HEK293 (cell line): ENCODE results near the gene PPARG.

Experiments used
- KLF1 ChIP-seq: fragments of 450-650 bp; formaldehyde crosslinking; IDR thresholded peaks from 2 replicates; pipeline ENCODE4 v1.5.1; 2016; ENCODE audit warnings: missing biosample characterization, missing genetic modification characterization
- ZNF133 ChIP-seq: fragments of 450-650 bp; formaldehyde crosslinking; IDR thresholded peaks from 2 replicates; pipeline ENCODE4 v1.5.1; 2016; ENCODE audit warnings: missing biosample characterization, missing genetic modification characterization
- ZNF341 ChIP-seq: fragments of 450-650 bp; formaldehyde crosslinking; IDR thresholded peaks from 2 replicates; pipeline ENCODE4; 2016; ENCODE audit warnings: low read depth, missing biosample characterization, missing genetic modification characterization
- ZNF48 ChIP-seq: fragments of 450-650 bp; formaldehyde crosslinking; IDR thresholded peaks from 2 replicates; pipeline ENCODE4 v1.5.1; 2016; ENCODE audit warnings: missing biosample characterization, missing genetic modification characterization
- ZNF514 ChIP-seq: fragments of 450-650 bp; formaldehyde crosslinking; IDR thresholded peaks from 2 replicates; pipeline ENCODE4 v1.5.1; 2016; ENCODE audit warnings: missing biosample characterization, missing genetic modification characterization
- ZNF585B ChIP-seq: fragments of 450-650 bp; formaldehyde crosslinking; IDR thresholded peaks from 2 replicates; pipeline ENCODE4 v1.5.1; 2016; ENCODE audit warnings: missing biosample characterization, missing genetic modification characterization
- ZNF600 ChIP-seq: fragments of 450-650 bp; formaldehyde crosslinking; IDR thresholded peaks from 2 replicates; pipeline ENCODE4 v1.5.1; 2016; ENCODE audit warnings: missing biosample characterization, missing genetic modification characterization
- ZNF621 ChIP-seq: fragments of 450-650 bp; formaldehyde crosslinking; IDR thresholded peaks from 2 replicates; pipeline ENCODE4 v1.5.1; 2017; ENCODE audit warnings: missing biosample characterization, missing genetic modification characterization
- ZNF623 ChIP-seq: fragments of 450-650 bp; formaldehyde crosslinking; IDR thresholded peaks from 2 replicates; pipeline ENCODE4 v1.5.1; 2016; ENCODE audit warnings: missing biosample characterization, missing genetic modification characterization
- ZNF626 ChIP-seq: fragments of 450-650 bp; sonication (Bioruptor Pico); formaldehyde crosslinking; IDR thresholded peaks from 2 replicates; pipeline ENCODE4 v1.5.1; 2018; ENCODE audit warnings: missing biosample characterization, missing genetic modification characterization, inconsistent platforms
- ZNF629 ChIP-seq: fragments of 450-650 bp; formaldehyde crosslinking; IDR thresholded peaks from 2 replicates; pipeline ENCODE4 v1.5.1; 2017; ENCODE audit warnings: missing biosample characterization, missing genetic modification characterization
- ZNF747 ChIP-seq: fragments of 450-650 bp; formaldehyde crosslinking; IDR thresholded peaks from 2 replicates; pipeline ENCODE4 v1.5.1; 2016; ENCODE audit warnings: missing biosample characterization, missing genetic modification characterization
- TF ChIP-seq, protein P1 (sequence below): fragments of 450-650 bp; formaldehyde crosslinking; conservative IDR thresholded peaks from 2 replicates; pipeline ENCODE4 v1.5.1; 2016; ENCODE audit warnings: low read depth, missing biosample characterization, missing genetic modification characterization
- TF ChIP-seq, protein P2 (sequence below): fragments of 450-650 bp; formaldehyde crosslinking; IDR thresholded peaks from 2 replicates; pipeline ENCODE4 v1.5.0; 2017; ENCODE audit warnings: missing biosample characterization, missing genetic modification characterization, borderline replicate concordance
- TF ChIP-seq, protein P3 (sequence below): fragments of 450-650 bp; formaldehyde crosslinking; IDR thresholded peaks from 2 replicates; pipeline ENCODE4 v1.5.1; 2016; ENCODE audit warnings: missing biosample characterization, missing genetic modification characterization
- TF ChIP-seq, protein P4 (sequence below): fragments of 450-650 bp; formaldehyde crosslinking; IDR thresholded peaks from 2 replicates; pipeline ENCODE4 v1.5.1; 2016; ENCODE audit warnings: missing biosample characterization, missing genetic modification characterization
- TF ChIP-seq, protein P5 (sequence below): fragments of 450-650 bp; formaldehyde crosslinking; IDR thresholded peaks from 2 replicates; pipeline ENCODE4 v1.5.1; 2016; ENCODE audit warnings: missing biosample characterization, missing genetic modification characterization
- TF ChIP-seq, protein P6 (sequence below): sonication (generic); formaldehyde crosslinking; IDR thresholded peaks from 2 replicates; pipeline ENCODE4 v1.8.1; 2022; ENCODE audit warnings: mild to moderate bottlenecking, moderate library complexity, missing genetic modification reagents
- TF ChIP-seq, protein P7 (sequence below): fragments of 450-650 bp; formaldehyde crosslinking; IDR thresholded peaks from 2 replicates; pipeline ENCODE4 v1.5.1; 2016; ENCODE audit warnings: missing biosample characterization, missing genetic modification characterization
- TF ChIP-seq, protein P8 (sequence below): fragments of 450-650 bp; formaldehyde crosslinking; IDR thresholded peaks from 2 replicates; pipeline ENCODE4 v1.5.1; 2016; ENCODE audit warnings: missing biosample characterization, missing genetic modification characterization
- TF ChIP-seq, protein P9 (sequence below): fragments of 450-650 bp; formaldehyde crosslinking; IDR thresholded peaks from 2 replicates; pipeline ENCODE4 v1.5.1; 2017; ENCODE audit warnings: missing biosample characterization, mild to moderate bottlenecking, missing genetic modification characterization, moderate library complexity

PPARG gene

DNA sequence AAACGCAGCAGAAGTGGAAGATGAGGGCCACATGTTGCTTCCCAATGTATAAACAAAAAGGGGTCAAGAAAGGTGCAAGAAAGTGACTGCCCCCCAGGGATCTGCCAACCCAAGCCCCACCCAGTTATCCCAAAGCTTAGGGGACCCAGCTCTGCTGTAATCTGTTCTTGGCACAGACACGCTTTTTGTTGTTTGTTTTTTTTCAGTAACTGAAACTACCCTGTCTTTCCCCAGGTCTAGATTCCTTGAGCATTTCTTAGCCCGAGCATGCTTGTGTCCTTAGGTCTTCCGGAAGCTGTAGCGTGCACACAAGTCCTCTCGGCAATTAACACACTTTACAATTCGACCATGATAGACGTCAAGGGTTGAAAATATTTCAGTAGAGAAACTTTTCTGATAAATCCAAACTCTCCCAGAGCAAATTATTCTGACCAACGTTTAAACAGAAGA lies 8.5 kb upstream of the PPARG start (continued):
- TF ChIP-seq, protein P1, sequence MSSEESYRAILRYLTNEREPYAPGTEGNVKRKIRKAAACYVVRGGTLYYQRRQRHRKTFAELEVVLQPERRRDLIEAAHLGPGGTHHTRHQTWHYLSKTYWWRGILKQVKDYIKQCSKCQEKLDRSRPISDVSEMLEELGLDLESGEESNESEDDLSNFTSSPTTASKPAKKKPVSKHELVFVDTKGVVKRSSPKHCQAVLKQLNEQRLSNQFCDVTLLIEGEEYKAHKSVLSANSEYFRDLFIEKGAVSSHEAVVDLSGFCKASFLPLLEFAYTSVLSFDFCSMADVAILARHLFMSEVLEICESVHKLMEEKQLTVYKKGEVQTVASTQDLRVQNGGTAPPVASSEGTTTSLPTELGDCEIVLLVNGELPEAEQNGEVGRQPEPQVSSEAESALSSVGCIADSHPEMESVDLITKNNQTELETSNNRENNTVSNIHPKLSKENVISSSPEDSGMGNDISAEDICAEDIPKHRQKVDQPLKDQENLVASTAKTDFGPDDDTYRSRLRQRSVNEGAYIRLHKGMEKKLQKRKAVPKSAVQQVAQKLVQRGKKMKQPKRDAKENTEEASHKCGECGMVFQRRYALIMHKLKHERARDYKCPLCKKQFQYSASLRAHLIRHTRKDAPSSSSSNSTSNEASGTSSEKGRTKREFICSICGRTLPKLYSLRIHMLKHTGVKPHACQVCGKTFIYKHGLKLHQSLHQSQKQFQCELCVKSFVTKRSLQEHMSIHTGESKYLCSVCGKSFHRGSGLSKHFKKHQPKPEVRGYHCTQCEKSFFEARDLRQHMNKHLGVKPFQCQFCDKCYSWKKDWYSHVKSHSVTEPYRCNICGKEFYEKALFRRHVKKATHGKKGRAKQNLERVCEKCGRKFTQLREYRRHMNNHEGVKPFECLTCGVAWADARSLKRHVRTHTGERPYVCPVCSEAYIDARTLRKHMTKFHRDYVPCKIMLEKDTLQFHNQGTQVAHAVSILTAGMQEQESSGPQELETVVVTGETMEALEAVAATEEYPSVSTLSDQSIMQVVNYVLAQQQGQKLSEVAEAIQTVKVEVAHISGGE (tag by site-specific recombination), result peak; percentile 50; the same call in 1 of the 2 replicates
- TF ChIP-seq ZNF585B (tag by site-specific recombination) (no peak), ZNF747 (no peak), ZNF629 (tag by site-specific recombination) (no peak), ZNF621 (tag by site-specific recombination) (no peak), ZNF341 (tag by site-specific recombination) (no peak), ZNF600 (tag by site-specific recombination) (no peak), ZNF626 (tag by site-specific recombination) (no peak), ZNF133 (tag by site-specific recombination) (no peak), KLF1 (tag by site-specific recombination) (peak; percentile 13), ZNF514 (no peak), ZNF48 (no peak), ZNF623 (no peak)
- TF ChIP-seq, protein P2, sequence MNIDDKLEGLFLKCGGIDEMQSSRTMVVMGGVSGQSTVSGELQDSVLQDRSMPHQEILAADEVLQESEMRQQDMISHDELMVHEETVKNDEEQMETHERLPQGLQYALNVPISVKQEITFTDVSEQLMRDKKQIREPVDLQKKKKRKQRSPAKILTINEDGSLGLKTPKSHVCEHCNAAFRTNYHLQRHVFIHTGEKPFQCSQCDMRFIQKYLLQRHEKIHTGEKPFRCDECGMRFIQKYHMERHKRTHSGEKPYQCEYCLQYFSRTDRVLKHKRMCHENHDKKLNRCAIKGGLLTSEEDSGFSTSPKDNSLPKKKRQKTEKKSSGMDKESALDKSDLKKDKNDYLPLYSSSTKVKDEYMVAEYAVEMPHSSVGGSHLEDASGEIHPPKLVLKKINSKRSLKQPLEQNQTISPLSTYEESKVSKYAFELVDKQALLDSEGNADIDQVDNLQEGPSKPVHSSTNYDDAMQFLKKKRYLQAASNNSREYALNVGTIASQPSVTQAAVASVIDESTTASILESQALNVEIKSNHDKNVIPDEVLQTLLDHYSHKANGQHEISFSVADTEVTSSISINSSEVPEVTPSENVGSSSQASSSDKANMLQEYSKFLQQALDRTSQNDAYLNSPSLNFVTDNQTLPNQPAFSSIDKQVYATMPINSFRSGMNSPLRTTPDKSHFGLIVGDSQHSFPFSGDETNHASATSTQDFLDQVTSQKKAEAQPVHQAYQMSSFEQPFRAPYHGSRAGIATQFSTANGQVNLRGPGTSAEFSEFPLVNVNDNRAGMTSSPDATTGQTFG (tag by site-specific recombination), result no peak
- TF ChIP-seq, protein P3, sequence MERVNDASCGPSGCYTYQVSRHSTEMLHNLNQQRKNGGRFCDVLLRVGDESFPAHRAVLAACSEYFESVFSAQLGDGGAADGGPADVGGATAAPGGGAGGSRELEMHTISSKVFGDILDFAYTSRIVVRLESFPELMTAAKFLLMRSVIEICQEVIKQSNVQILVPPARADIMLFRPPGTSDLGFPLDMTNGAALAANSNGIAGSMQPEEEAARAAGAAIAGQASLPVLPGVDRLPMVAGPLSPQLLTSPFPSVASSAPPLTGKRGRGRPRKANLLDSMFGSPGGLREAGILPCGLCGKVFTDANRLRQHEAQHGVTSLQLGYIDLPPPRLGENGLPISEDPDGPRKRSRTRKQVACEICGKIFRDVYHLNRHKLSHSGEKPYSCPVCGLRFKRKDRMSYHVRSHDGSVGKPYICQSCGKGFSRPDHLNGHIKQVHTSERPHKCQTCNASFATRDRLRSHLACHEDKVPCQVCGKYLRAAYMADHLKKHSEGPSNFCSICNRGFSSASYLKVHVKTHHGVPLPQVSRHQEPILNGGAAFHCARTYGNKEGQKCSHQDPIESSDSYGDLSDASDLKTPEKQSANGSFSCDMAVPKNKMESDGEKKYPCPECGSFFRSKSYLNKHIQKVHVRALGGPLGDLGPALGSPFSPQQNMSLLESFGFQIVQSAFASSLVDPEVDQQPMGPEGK (tag by site-specific recombination), result 0 out of 2 replicates have a peak, but pooled peaks have one; percentile 14
- TF ChIP-seq, protein P4, sequence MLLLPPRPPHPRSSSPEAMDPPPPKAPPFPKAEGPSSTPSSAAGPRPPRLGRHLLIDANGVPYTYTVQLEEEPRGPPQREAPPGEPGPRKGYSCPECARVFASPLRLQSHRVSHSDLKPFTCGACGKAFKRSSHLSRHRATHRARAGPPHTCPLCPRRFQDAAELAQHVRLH (tag by site-specific recombination), result no peak
- TF ChIP-seq, protein P5, sequence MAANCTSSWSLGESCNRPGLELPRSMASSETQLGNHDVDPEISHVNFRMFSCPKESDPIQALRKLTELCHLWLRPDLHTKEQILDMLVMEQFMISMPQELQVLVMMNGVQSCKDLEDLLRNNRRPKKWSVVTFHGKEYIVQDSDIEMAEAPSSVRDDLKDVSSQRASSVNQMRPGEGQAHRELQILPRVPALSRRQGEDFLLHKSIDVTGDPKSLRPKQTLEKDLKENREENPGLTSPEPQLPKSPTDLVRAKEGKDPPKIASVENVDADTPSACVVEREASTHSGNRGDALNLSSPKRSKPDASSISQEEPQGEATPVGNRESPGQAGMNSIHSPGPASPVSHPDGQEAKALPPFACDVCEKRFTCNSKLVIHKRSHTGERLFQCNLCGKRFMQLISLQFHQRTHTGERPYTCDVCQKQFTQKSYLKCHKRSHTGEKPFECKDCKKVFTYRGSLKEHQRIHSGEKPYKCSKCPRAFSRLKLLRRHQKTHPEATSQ (tag by site-specific recombination), result no peak
- TF ChIP-seq, protein P6, sequence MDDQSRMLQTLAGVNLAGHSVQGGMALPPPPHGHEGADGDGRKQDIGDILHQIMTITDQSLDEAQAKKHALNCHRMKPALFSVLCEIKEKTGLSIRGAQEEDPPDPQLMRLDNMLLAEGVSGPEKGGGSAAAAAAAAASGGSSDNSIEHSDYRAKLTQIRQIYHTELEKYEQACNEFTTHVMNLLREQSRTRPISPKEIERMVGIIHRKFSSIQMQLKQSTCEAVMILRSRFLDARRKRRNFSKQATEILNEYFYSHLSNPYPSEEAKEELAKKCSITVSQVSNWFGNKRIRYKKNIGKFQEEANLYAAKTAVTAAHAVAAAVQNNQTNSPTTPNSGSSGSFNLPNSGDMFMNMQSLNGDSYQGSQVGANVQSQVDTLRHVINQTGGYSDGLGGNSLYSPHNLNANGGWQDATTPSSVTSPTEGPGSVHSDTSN (CRISPR knock-in tag), result no peak
- TF ChIP-seq, protein P7, sequence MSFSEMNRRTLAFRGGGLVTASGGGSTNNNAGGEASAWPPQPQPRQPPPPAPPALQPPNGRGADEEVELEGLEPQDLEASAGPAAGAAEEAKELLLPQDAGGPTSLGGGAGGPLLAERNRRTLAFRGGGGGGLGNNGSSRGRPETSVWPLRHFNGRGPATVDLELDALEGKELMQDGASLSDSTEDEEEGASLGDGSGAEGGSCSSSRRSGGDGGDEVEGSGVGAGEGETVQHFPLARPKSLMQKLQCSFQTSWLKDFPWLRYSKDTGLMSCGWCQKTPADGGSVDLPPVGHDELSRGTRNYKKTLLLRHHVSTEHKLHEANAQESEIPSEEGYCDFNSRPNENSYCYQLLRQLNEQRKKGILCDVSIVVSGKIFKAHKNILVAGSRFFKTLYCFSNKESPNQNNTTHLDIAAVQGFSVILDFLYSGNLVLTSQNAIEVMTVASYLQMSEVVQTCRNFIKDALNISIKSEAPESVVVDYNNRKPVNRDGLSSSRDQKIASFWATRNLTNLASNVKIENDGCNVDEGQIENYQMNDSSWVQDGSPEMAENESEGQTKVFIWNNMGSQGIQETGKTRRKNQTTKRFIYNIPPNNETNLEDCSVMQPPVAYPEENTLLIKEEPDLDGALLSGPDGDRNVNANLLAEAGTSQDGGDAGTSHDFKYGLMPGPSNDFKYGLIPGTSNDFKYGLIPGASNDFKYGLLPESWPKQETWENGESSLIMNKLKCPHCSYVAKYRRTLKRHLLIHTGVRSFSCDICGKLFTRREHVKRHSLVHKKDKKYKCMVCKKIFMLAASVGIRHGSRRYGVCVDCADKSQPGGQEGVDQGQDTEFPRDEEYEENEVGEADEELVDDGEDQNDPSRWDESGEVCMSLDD (tag by site-specific recombination), result no peak
- TF ChIP-seq, protein P8, sequence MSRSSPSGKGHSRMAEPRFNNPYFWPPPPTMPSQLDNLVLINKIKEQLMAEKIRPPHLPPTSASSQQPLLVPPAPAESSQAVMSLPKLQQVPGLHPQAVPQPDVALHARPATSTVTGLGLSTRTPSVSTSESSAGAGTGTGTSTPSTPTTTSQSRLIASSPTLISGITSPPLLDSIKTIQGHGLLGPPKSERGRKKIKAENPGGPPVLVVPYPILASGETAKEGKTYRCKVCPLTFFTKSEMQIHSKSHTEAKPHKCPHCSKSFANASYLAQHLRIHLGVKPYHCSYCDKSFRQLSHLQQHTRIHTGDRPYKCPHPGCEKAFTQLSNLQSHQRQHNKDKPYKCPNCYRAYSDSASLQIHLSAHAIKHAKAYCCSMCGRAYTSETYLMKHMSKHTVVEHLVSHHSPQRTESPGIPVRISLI, result no peak
- TF ChIP-seq, protein P9, sequence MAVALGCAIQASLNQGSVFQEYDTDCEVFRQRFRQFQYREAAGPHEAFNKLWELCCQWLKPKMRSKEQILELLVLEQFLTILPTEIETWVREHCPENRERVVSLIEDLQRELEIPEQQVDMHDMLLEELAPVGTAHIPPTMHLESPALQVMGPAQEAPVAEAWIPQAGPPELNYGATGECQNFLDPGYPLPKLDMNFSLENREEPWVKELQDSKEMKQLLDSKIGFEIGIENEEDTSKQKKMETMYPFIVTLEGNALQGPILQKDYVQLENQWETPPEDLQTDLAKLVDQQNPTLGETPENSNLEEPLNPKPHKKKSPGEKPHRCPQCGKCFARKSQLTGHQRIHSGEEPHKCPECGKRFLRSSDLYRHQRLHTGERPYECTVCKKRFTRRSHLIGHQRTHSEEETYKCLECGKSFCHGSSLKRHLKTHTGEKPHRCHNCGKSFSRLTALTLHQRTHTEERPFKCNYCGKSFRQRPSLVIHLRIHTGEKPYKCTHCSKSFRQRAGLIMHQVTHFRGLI (tag by site-specific recombination), result no peak
